Measurements from ENCODE around the gene SEMA4D. TPM values are rescaled to one million over a fixed set of nuclear protein-coding genes. Genes with fewer than 3 reads are reported as not detected.

Gene SEMA4D
- total RNA-seq, 2 donors from 2014 or later: 17.1 to 52.7 TPM

GRCh38 chr9:89448821-89449220 lies 49.1 kb downstream of the SEMA4D start:
- DNase-seq (ENCODE audit: low spot score): no peak
- Histone ChIP-seq H3K27ac (no peak overlapping the region), H3K9me3 (no peaks in the 10 kb centered on the region), H3K4me3 (no peak overlapping the region), H3K27me3 (replicated peaks; ENCODE audit: insufficient read depth) (no peaks in the 10 kb centered on the region), H3K36me3 (no peaks in the 10 kb centered on the region), H3K4me1 (replicated peaks) (peaks cover 2% of the 10 kb centered on the region)
- intact Hi-C loops (cut with DNase I): no loop called here
- TF ChIP-seq POLR2AphosphoS5 (IDR thresholded peaks at IDR 0.05) (no peak), POLR2A (IDR thresholded peaks at IDR 0.05) (no peak)
- TF ChIP-seq, protein P1, sequence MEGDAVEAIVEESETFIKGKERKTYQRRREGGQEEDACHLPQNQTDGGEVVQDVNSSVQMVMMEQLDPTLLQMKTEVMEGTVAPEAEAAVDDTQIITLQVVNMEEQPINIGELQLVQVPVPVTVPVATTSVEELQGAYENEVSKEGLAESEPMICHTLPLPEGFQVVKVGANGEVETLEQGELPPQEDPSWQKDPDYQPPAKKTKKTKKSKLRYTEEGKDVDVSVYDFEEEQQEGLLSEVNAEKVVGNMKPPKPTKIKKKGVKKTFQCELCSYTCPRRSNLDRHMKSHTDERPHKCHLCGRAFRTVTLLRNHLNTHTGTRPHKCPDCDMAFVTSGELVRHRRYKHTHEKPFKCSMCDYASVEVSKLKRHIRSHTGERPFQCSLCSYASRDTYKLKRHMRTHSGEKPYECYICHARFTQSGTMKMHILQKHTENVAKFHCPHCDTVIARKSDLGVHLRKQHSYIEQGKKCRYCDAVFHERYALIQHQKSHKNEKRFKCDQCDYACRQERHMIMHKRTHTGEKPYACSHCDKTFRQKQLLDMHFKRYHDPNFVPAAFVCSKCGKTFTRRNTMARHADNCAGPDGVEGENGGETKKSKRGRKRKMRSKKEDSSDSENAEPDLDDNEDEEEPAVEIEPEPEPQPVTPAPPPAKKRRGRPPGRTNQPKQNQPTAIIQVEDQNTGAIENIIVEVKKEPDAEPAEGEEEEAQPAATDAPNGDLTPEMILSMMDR (IDR thresholded peaks at IDR 0.05): no peak
- 77% methylated on average over 8 of the region's 8 CpGs for WGBS

- intact Hi-C loops (cut with DNase I): no loop called here
- TF ChIP-seq, protein P1 (IDR thresholded peaks at IDR 0.05): no peak
- TF ChIP-seq POLR2AphosphoS5 (IDR thresholded peaks at IDR 0.05): no peak
- TF ChIP-seq POLR2A (IDR thresholded peaks at IDR 0.05): no peak
Measured at GRCh38 chr9:89448381-89448780, 49.5 kb downstream of the SEMA4D start.

GRCh38 chr9:89447416-89447815 lies 50.5 kb downstream of the SEMA4D start:
- H3K9me3 ChIP-seq: no peaks in the 10 kb centered on the region
- 92% methylated on average over 8 of the region's 8 CpGs for WGBS
- H3K36me3 ChIP-seq: no peaks in the 10 kb centered on the region
- no peak overlapping the region for H3K4me3 ChIP-seq
- H3K27ac ChIP-seq: no peak overlapping the region
- intact Hi-C loops (cut with DNase I): no loop called here
- TF ChIP-seq, protein P1 (IDR thresholded peaks at IDR 0.05): no peak
- TF ChIP-seq POLR2A (IDR thresholded peaks at IDR 0.05) (no peak), POLR2AphosphoS5 (IDR thresholded peaks at IDR 0.05) (no peak)
- no peaks in the 10 kb centered on the region for H3K27me3 ChIP-seq (replicated peaks; ENCODE audit: insufficient read depth)
- H3K4me1 ChIP-seq (replicated peaks): peaks cover 13% of the 10 kb centered on the region
- DNase-seq (ENCODE audit: low spot score): no peak

More at GRCh38 chr9:89448381-89448780, 49.5 kb downstream of the SEMA4D start:
- DNase-seq (ENCODE audit: low spot score): no peak
- no peak overlapping the region for H3K4me3 ChIP-seq
- H3K9me3 ChIP-seq: no peaks in the 10 kb centered on the region
- H3K27ac ChIP-seq: no peak overlapping the region
- WGBS: 75% methylated on average over 11 of the region's 11 CpGs
- peaks cover 6% of the 10 kb centered on the region for H3K4me1 ChIP-seq (replicated peaks)
- H3K36me3 ChIP-seq: no peaks in the 10 kb centered on the region
- H3K27me3 ChIP-seq (replicated peaks; ENCODE audit: insufficient read depth): no peaks in the 10 kb centered on the region

DNA sequence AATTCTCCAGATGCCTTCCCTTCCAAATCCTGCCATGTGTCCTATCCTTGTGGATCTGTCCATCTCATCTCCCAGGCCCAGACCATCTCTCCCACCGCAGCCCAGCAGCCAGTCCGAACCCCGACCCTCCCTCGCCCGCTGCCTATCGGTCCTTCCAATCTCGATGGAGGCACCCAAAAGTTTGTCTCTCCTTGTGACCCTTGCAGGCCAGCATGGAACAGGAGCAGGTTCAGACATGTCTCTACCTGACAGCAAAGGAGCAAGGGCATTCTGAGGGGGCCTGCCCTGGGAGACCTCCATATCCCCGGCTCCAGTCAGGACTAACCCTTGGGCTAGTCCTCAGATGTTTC lies 51.0 kb downstream of the SEMA4D start:
- no peak for DNase-seq (ENCODE audit: low spot score)
- 90% methylated on average over 8 of the region's 8 CpGs for WGBS
- intact Hi-C loops (cut with DNase I): no loop called here
- H3K4me3 ChIP-seq: no peak overlapping the region
- no peak overlapping the region for H3K27ac ChIP-seq
- TF ChIP-seq POLR2A (IDR thresholded peaks at IDR 0.05) (no peak), POLR2AphosphoS5 (IDR thresholded peaks at IDR 0.05) (no peak)
- TF ChIP-seq, protein P1 (IDR thresholded peaks at IDR 0.05): no peak
- no peaks in the 10 kb centered on the region for H3K9me3 ChIP-seq
- peaks cover 17% of the 10 kb centered on the region for H3K4me1 ChIP-seq (replicated peaks)
- H3K36me3 ChIP-seq: no peaks in the 10 kb centered on the region
- H3K27me3 ChIP-seq (replicated peaks; ENCODE audit: insufficient read depth): no peaks in the 10 kb centered on the region

GRCh38 chr9:89446261-89446960 lies 51.5 kb downstream of the SEMA4D start:
- Histone ChIP-seq H3K36me3 (no peaks in the 10 kb centered on the region), H3K9me3 (no peaks in the 10 kb centered on the region), H3K27me3 (replicated peaks; ENCODE audit: insufficient read depth) (no peaks in the 10 kb centered on the region), H3K27ac (no peak overlapping the region), H3K4me3 (no peak overlapping the region), H3K4me1 (replicated peaks) (peaks cover 22% of the 10 kb centered on the region)
- WGBS: 92% methylated on average over 13 of the region's 13 CpGs
- DNase-seq (ENCODE audit: low spot score): no peak
- no peak for TF ChIP-seq POLR2A (IDR thresholded peaks at IDR 0.05)
- TF ChIP-seq, protein P1 (IDR thresholded peaks at IDR 0.05): no peak
- TF ChIP-seq POLR2AphosphoS5 (IDR thresholded peaks at IDR 0.05): no peak
- intact Hi-C loops (cut with DNase I): no loop called here

Measured in prostate gland (tissue), 2 donors.